ENCODE measurements around the gene NTRK2.

DNA sequence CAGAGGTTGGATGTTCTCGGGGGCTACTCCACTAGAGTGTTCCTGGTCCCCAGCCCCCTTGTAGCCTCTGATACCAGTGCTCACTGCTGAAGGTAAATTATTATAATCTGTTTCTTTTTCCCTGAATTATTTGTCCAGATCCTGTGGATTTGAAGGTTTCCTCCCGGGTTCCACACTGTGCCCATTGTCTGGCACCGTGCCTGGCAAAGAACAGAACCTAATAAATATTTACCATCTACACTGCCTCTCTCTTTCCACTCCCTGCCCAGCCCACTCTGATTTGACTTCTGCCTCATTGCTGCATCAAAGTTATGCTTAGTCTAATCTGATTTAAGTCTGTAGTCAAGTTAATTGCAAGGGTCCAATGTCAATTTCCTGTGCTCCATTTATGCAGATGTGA, 322.9 kb downstream of the NTRK2 start:
- TF ChIP-seq, protein P1, sequence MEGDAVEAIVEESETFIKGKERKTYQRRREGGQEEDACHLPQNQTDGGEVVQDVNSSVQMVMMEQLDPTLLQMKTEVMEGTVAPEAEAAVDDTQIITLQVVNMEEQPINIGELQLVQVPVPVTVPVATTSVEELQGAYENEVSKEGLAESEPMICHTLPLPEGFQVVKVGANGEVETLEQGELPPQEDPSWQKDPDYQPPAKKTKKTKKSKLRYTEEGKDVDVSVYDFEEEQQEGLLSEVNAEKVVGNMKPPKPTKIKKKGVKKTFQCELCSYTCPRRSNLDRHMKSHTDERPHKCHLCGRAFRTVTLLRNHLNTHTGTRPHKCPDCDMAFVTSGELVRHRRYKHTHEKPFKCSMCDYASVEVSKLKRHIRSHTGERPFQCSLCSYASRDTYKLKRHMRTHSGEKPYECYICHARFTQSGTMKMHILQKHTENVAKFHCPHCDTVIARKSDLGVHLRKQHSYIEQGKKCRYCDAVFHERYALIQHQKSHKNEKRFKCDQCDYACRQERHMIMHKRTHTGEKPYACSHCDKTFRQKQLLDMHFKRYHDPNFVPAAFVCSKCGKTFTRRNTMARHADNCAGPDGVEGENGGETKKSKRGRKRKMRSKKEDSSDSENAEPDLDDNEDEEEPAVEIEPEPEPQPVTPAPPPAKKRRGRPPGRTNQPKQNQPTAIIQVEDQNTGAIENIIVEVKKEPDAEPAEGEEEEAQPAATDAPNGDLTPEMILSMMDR (IDR thresholded peaks at IDR 0.05), result no peak
- no peak for TF ChIP-seq POLR2A (IDR thresholded peaks at IDR 0.05)
